Ishikawa (cell line): ENCODE data around the gene SMYD3.

Source experiments
- CEBPB ChIP-seq: IDR thresholded peaks from 2 replicates; pipeline ENCODE4 v1.6.1; 2012
- CREB1 ChIP-seq: IDR thresholded peaks from 2 replicates; pipeline ENCODE4 v1.6.1; 2012; ENCODE audit warnings: low read depth
- EGR1 ChIP-seq: IDR thresholded peaks from 2 replicates; pipeline ENCODE4 v1.6.1; 2012
- EP300 ChIP-seq: IDR thresholded peaks from 2 replicates; pipeline ENCODE4 v1.6.1; 2012; ENCODE audit warnings: borderline replicate concordance
- FOXM1 ChIP-seq: IDR thresholded peaks from 2 replicates; pipeline ENCODE4 v1.6.1; 2012; ENCODE audit warnings: low read depth, borderline replicate concordance
- NFIC ChIP-seq: IDR thresholded peaks from 2 replicates; pipeline ENCODE4 v1.6.1; 2012
- RAD21 ChIP-seq: IDR thresholded peaks from 2 replicates; pipeline ENCODE4 v1.6.1; 2012; ENCODE audit warnings: low read depth
- TAF1 ChIP-seq: IDR thresholded peaks from 2 replicates; pipeline ENCODE4 v1.6.1; 2012; ENCODE audit warnings: low read depth, mild to moderate bottlenecking
- TCF12 ChIP-seq: IDR thresholded peaks from 2 replicates; pipeline ENCODE4 v1.6.1; 2012; ENCODE audit warnings: low read depth
- TEAD4 ChIP-seq: IDR thresholded peaks from 2 replicates; pipeline ENCODE4 v1.6.1; 2012
- YY1 ChIP-seq: IDR thresholded peaks from 2 replicates; pipeline ENCODE4 v1.6.1; 2012; ENCODE audit warnings: low read depth
- ZBTB7A ChIP-seq: IDR thresholded peaks from 2 replicates; pipeline ENCODE4 v1.6.1; 2012; ENCODE audit warnings: low read depth
- TF ChIP-seq, protein P1 (sequence below): IDR thresholded peaks from 2 replicates; pipeline ENCODE4 v1.6.1; 2012
- TF ChIP-seq, protein P2 (sequence below): IDR thresholded peaks from 2 replicates; pipeline ENCODE4 v1.6.1; 2012
- TF ChIP-seq, protein P3 (sequence below): IDR thresholded peaks from 2 replicates; pipeline ENCODE4 v1.6.1; 2012; ENCODE audit warnings: low read depth, mild to moderate bottlenecking

Gene SMYD3

DNA sequence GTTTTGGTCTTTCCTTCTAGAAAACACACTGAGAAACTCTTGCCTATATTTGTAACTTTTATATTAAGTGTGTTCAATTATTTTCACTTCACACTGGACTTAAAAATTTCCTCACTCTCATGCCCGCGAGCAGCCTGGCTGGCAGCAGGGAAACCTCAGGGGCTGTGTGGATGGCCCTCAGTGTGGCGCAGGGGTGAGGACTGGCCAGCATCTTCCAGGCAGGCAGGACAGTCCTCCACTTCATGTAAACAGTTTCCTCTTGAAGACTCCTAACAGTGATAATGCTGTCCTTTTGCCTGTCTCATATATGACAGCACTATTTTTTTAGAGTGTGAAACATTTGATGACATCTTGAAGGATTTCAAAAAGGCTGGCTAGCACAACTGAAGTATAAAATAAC is 733.7 kb downstream of the SMYD3 start:
- TF ChIP-seq TAF1 (no peak), RAD21 (no peak), CREB1 (no peak), EGR1 (no peak), CEBPB (no peak), NFIC (no peak), YY1 (no peak), ZBTB7A (no peak), TEAD4 (no peak), TCF12 (no peak), FOXM1 (no peak), EP300 (no peak)
- TF ChIP-seq, protein P1, sequence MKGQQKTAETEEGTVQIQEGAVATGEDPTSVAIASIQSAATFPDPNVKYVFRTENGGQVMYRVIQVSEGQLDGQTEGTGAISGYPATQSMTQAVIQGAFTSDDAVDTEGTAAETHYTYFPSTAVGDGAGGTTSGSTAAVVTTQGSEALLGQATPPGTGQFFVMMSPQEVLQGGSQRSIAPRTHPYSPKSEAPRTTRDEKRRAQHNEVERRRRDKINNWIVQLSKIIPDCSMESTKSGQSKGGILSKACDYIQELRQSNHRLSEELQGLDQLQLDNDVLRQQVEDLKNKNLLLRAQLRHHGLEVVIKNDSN = no peak
- TF ChIP-seq, protein P2, sequence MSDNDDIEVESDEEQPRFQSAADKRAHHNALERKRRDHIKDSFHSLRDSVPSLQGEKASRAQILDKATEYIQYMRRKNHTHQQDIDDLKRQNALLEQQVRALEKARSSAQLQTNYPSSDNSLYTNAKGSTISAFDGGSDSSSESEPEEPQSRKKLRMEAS = no peak
- TF ChIP-seq, protein P3, sequence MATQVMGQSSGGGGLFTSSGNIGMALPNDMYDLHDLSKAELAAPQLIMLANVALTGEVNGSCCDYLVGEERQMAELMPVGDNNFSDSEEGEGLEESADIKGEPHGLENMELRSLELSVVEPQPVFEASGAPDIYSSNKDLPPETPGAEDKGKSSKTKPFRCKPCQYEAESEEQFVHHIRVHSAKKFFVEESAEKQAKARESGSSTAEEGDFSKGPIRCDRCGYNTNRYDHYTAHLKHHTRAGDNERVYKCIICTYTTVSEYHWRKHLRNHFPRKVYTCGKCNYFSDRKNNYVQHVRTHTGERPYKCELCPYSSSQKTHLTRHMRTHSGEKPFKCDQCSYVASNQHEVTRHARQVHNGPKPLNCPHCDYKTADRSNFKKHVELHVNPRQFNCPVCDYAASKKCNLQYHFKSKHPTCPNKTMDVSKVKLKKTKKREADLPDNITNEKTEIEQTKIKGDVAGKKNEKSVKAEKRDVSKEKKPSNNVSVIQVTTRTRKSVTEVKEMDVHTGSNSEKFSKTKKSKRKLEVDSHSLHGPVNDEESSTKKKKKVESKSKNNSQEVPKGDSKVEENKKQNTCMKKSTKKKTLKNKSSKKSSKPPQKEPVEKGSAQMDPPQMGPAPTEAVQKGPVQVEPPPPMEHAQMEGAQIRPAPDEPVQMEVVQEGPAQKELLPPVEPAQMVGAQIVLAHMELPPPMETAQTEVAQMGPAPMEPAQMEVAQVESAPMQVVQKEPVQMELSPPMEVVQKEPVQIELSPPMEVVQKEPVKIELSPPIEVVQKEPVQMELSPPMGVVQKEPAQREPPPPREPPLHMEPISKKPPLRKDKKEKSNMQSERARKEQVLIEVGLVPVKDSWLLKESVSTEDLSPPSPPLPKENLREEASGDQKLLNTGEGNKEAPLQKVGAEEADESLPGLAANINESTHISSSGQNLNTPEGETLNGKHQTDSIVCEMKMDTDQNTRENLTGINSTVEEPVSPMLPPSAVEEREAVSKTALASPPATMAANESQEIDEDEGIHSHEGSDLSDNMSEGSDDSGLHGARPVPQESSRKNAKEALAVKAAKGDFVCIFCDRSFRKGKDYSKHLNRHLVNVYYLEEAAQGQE = no peak

DNA sequence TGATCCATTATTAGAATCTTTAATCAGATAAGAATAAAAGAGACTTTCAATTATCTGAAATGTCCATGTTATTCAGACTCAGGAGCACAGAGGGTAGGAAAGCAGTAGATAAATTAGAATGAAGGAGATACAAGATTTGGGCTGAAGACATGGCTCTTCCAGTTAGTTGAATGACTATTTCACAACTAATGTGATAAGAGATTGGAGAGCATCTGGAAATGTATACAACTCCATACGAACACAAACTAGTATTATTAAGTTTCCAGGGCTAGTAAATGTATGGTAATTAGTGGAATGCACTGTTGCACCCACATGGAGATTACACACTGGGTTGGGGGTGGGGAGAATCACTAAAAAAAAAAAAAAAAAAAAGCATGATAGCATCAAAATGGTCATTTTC is 734.3 kb downstream of the SMYD3 start:
- TF ChIP-seq NFIC (no peak), ZBTB7A (no peak), CREB1 (no peak), TEAD4 (no peak), YY1 (no peak), TAF1 (no peak), CEBPB (no peak), EP300 (no peak), EGR1 (no peak), RAD21 (no peak), FOXM1 (no peak), TCF12 (no peak)
- TF ChIP-seq, protein P1 = no peak
- TF ChIP-seq, protein P3 = no peak
- TF ChIP-seq, protein P2 = no peak

DNA sequence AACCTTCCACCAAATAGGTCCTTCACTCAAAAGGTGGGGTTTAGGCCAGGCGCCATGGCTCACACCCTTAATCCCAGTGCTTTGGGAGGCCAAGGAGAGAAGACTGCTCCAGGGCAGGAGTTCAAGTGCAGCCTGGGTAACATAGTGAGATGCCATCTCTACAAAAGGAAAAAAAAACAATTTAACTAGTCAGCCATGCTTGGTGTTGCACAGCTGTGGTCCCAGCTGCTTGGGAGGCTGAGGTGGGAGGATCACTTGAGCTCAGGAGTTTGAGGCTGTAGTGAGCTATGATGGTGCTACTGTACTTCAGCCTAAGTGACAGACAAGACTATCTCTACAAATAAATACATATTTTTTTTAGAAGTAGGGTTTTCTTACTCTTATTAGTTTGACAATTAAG is 734.8 kb downstream of the SMYD3 start:
- no peak for TF ChIP-seq TAF1
- TF ChIP-seq, protein P1 = no peak
- TF ChIP-seq RAD21 = no peak

DNA sequence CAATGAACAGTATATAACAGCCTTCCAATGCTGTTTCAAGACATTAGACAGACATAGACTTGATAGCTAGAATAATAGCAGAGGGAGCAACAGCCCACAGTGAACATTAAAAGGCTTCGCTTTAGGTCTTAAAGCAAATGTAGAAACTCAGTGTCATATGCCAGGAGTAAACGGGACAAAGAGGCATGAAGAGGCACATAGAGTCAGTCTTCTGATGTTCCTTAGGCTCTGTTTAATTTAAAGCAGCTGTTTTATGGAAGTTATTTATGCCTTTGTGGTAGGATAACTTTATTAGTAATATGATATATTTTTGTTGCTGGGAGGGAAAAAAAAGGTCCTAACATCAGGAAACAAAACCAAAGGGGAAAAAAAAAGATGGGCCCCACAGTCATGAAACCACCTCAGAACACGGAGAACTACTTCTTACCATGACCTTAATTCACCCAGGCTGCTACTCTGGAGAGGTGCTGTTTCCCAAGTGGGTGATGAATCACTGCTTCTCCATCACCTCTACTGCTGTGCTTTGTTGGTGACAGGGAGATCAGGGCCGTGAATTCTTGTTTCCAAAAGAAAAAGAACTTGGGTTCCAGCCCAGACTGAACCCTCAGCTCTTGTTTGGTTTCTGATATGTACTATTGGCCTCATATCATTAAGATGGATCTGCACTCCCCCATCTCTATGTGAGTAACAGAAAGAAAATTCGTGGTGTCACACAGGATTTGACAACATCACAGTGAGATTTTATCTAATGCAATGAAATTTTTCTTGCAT is 735.4 kb downstream of the SMYD3 start:
- TF ChIP-seq TCF12 (no peak), CREB1 (no peak), NFIC (no peak)
- TF ChIP-seq, protein P3 = no peak
- TF ChIP-seq, protein P1 = no peak
- TF ChIP-seq, protein P2 = no peak
